IMR-90 (cell line): ENCODE data around the gene MTHFSD.

Source experiments
- BHLHE40 ChIP-seq: fragments of 150-350 bp; IDR thresholded peaks from 2 replicates; pipeline ENCODE4 v1.6.1; 2016; ENCODE audit warnings: mild to moderate bottlenecking, low read depth, low read length
- CEBPB ChIP-seq: IDR thresholded peaks from 2 replicates; pipeline ENCODE4 v1.6.1; 2012; ENCODE audit warnings: low read depth, low read length, improper control_type of control experiment
- CHD1 ChIP-seq: IDR thresholded peaks from 2 replicates; pipeline ENCODE4 v1.6.1; 2012; ENCODE audit warnings: low read depth, low read length, improper control_type of control experiment
- MAZ ChIP-seq: IDR thresholded peaks from 2 replicates; pipeline ENCODE4 v1.6.1; 2012; ENCODE audit warnings: low read depth, mild to moderate bottlenecking, low read length, improper control_type of control experiment, moderate library complexity, borderline replicate concordance
- MXI1 ChIP-seq: IDR thresholded peaks from 2 replicates; pipeline ENCODE4 v1.6.1; 2012; ENCODE audit warnings: low read depth, mild to moderate bottlenecking, low read length, moderate library complexity, borderline replicate concordance
- POLR2A ChIP-seq: IDR thresholded peaks from 2 replicates; pipeline ENCODE4 v1.6.1; 2012; ENCODE audit warnings: mild to moderate bottlenecking, low read depth, low read length
- RCOR1 ChIP-seq: IDR thresholded peaks from 2 replicates; pipeline ENCODE4 v1.6.1; 2012; ENCODE audit warnings: mild to moderate bottlenecking, low read length, improper control_type of control experiment; ENCODE audit not compliant: insufficient replicate concordance
- TF ChIP-seq, protein P1 (sequence below): conservative IDR thresholded peaks from 2 replicates; pipeline ENCODE4 v1.5.1; 2012; ENCODE audit warnings: mild to moderate bottlenecking, low read depth, low read length, improper control_type of control experiment

- TF ChIP-seq BHLHE40 (no peak), CHD1 (no peak), POLR2A (peak; percentile 50; the same call in 1 of the 2 replicates), RCOR1 (no peak), CEBPB (no peak), MAZ (no peak), MXI1 (no peak)
- TF ChIP-seq, protein P1, sequence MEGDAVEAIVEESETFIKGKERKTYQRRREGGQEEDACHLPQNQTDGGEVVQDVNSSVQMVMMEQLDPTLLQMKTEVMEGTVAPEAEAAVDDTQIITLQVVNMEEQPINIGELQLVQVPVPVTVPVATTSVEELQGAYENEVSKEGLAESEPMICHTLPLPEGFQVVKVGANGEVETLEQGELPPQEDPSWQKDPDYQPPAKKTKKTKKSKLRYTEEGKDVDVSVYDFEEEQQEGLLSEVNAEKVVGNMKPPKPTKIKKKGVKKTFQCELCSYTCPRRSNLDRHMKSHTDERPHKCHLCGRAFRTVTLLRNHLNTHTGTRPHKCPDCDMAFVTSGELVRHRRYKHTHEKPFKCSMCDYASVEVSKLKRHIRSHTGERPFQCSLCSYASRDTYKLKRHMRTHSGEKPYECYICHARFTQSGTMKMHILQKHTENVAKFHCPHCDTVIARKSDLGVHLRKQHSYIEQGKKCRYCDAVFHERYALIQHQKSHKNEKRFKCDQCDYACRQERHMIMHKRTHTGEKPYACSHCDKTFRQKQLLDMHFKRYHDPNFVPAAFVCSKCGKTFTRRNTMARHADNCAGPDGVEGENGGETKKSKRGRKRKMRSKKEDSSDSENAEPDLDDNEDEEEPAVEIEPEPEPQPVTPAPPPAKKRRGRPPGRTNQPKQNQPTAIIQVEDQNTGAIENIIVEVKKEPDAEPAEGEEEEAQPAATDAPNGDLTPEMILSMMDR: no peak
Observed at GRCh38 chr16:86521236-86522197, 33.5 kb downstream of the MTHFSD start.
